ENCODE results near the gene WNT4. TPM values are rescaled to one million over a fixed set of nuclear protein-coding genes. Genes with fewer than 3 reads are reported as not detected.

The WNT4 gene
- total RNA-seq, 1 experiment from 2014 or later = 0.70 TPM

GRCh38 chr1:22190251-22190650 is 47.4 kb upstream of the WNT4 start:
- Mint-ChIP-seq H3K4me1 (0 out of 2 replicates have a peak, but pooled peaks cover 3% of the 10 kb centered on the region), H3K27me3 (ENCODE audit: low read depth) (peaks cover 3% of the 10 kb centered on the region; the same call in 1 of the 2 replicates), H3K27ac (no peak overlapping the region), H3K4me3 (no peak overlapping the region), H3K9me3 (no peaks in the 10 kb centered on the region), H3K36me3 (no peaks in the 10 kb centered on the region)
- TF ChIP-seq RORB (CRISPR knock-in tag; IDR thresholded peaks at IDR 0.05) (no peak), ZNF263 (CRISPR knock-in tag; IDR thresholded peaks at IDR 0.05; ENCODE audit: low read depth) (no peak), ZNF121 (CRISPR knock-in tag; IDR thresholded peaks at IDR 0.05) (no peak), ARID4B (CRISPR knock-in tag; IDR thresholded peaks at IDR 0.05; ENCODE audit: borderline replicate concordance) (no peak), TCF7 (CRISPR knock-in tag; IDR thresholded peaks at IDR 0.05; ENCODE audit: low read depth) (no peak), GRHL2 (CRISPR knock-in tag; IDR thresholded peaks at IDR 0.05; ENCODE audit: insufficient replicate concordance, severe bottlenecking) (no peak), MXD4 (CRISPR knock-in tag; IDR thresholded peaks at IDR 0.05; ENCODE audit: borderline replicate concordance) (no peak)
- ChIA-PET POLR2A (no interaction called here), CTCF (interaction anchor here (0.6 to 0.9 kb wide), 2 partner anchors 12 to 226 kb away, joined by 3 read pairs; no protein-coding TSS in a partner anchor)
- no peak for DNase-seq (ENCODE audit: low spot score)
- no peak for ATAC-seq

GRCh38 chr1:22189619-22190018 is 46.7 kb upstream of the WNT4 start:
- Mint-ChIP-seq H3K27ac (no peak overlapping the region), H3K4me3 (no peak overlapping the region), H3K9me3 (no peaks in the 10 kb centered on the region), H3K36me3 (no peaks in the 10 kb centered on the region), H3K27me3 (ENCODE audit: low read depth) (peaks cover 3% of the 10 kb centered on the region; the same call in 1 of the 2 replicates), H3K4me1 (0 out of 2 replicates have a peak, but pooled peaks cover 3% of the 10 kb centered on the region)
- TF ChIP-seq ZNF423 (CRISPR knock-in tag; IDR thresholded peaks at IDR 0.05) = no peak
- no peak for DNase-seq (ENCODE audit: low spot score)
- no peak for ATAC-seq
- POLR2A ChIA-PET = no interaction called here
- CTCF ChIA-PET = interaction anchor here (0.6 kb wide), 1 partner anchor 13 kb away, joined by 3 read pairs; no protein-coding TSS in a partner anchor

GRCh38 chr1:22188914-22189313 is 46.0 kb upstream of the WNT4 start:
- H3K36me3 Mint-ChIP-seq = no peaks in the 10 kb centered on the region
- H3K27ac Mint-ChIP-seq = no peak overlapping the region
- no peak for DNase-seq (ENCODE audit: low spot score)
- no peak for ATAC-seq
- POLR2A ChIA-PET = no interaction called here
- peaks cover 3% of the 10 kb centered on the region; the same call in 1 of the 2 replicates for H3K27me3 Mint-ChIP-seq (ENCODE audit: low read depth)
- CTCF ChIA-PET = no interaction called here
- 0 out of 2 replicates have a peak, but pooled peaks cover 3% of the 10 kb centered on the region for H3K4me1 Mint-ChIP-seq
- H3K4me3 Mint-ChIP-seq = no peak overlapping the region
- H3K9me3 Mint-ChIP-seq = no peaks in the 10 kb centered on the region
- TF ChIP-seq NR2C2 (CRISPR knock-in tag; IDR thresholded peaks at IDR 0.05) (no peak), RORB (CRISPR knock-in tag; IDR thresholded peaks at IDR 0.05) (no peak), AR (CRISPR knock-in tag; IDR thresholded peaks at IDR 0.05) (no peak), PREB (CRISPR knock-in tag; IDR thresholded peaks at IDR 0.05; ENCODE audit: borderline replicate concordance) (no peak), HMGA2 (CRISPR knock-in tag; IDR thresholded peaks at IDR 0.05) (no peak), FOXP1 (CRISPR knock-in tag; IDR thresholded peaks at IDR 0.05; ENCODE audit: borderline replicate concordance) (no peak), E2F1 (CRISPR knock-in tag; IDR thresholded peaks at IDR 0.05) (no peak), SOX15 (CRISPR knock-in tag; IDR thresholded peaks at IDR 0.05) (no peak), NFE2L1 (CRISPR knock-in tag; IDR thresholded peaks at IDR 0.05) (no peak), ELF4 (CRISPR knock-in tag; IDR thresholded peaks at IDR 0.05; ENCODE audit: low read depth) (no peak), ZNF512 (CRISPR knock-in tag; IDR thresholded peaks at IDR 0.05; ENCODE audit: borderline replicate concordance) (no peak), USF1 (CRISPR knock-in tag; IDR thresholded peaks at IDR 0.05) (no peak), ATF1 (CRISPR knock-in tag; IDR thresholded peaks at IDR 0.05) (no peak)

Measured in WTC11 (cell line).